Spleen (tissue), 11 donors: ENCODE measurements around the gene DPYSL5. TPM values are rescaled to one million over a fixed set of nuclear protein-coding genes. Genes with fewer than 3 reads are reported as not detected.

Experiments used
- DNase-seq: peaks from one replicate; pipeline ENCODE4 v3.0.0-alpha.2; 2020
- H3K27ac ChIP-seq, 8 donors: fragments of 200-600 bp; sonication (generic) in 7 of 8; 1 replicate in 4 of 8; 2 replicates in 4 of 8; pipeline versions ENCODE4 v1.5.0 to v1.8.0; 2016 to 2021; ENCODE audit warnings: inconsistent platforms in 4 of 8, mild to moderate bottlenecking in 4 of 8, moderate library complexity in 1 of 8
- H3K27me3 ChIP-seq, 7 donors: fragments of 200-600 bp; sonication (generic) in 6 of 7; replicated peaks in 1 of 7; 1 replicate in 4 of 7; 2 replicates in 3 of 7; pipeline versions ENCODE4 v1.5.0 to v1.8.0; 2016 to 2021; ENCODE audit warnings: inconsistent platforms in 3 of 7, mild to moderate bottlenecking in 1 of 7
- H3K36me3 ChIP-seq, 6 donors: fragments of 200-600 bp; sonication (generic) in 5 of 6; 1 replicate in 4 of 6; 2 replicates in 2 of 6; pipeline versions ENCODE4 v1.5.0 to v1.8.0; 2016 to 2021; ENCODE audit warnings: inconsistent platforms in 2 of 6
- H3K4me1 ChIP-seq, 6 donors: fragments of 200-600 bp; sonication (generic) in 5 of 6; 1 replicate in 3 of 6; 2 replicates in 3 of 6; pipeline versions ENCODE4 v1.5.0 to v1.8.0; 2016 to 2021; ENCODE audit warnings: inconsistent platforms in 3 of 6
- H3K4me3 ChIP-seq, 8 donors: fragments of 200-600 bp; sonication (generic) in 7 of 8; 1 replicate in 4 of 8; 2 replicates in 4 of 8; pipeline versions ENCODE4 v1.5.0 to v1.8.0; 2016 to 2021; ENCODE audit warnings: inconsistent platforms in 4 of 8, mild to moderate bottlenecking in 4 of 8, moderate library complexity in 2 of 8
- H3K9me3 ChIP-seq, 8 donors: fragments of 200-600 bp; sonication (generic) in 7 of 8; 1 replicate in 4 of 8; 2 replicates in 4 of 8; pipeline versions ENCODE4 v1.5.0 to v1.8.0; 2016 to 2021; ENCODE audit warnings: inconsistent platforms in 4 of 8
- CTCF ChIP-seq, 11 experiments: fragments of 200-600 bp in 7 of 11; fragments of 450-650 bp in 4 of 11; sonication (generic) in 4 of 11; IDR thresholded peaks in 8 of 11; conservative IDR thresholded peaks in 3 of 11; 1 replicate in 7 of 11; 2 replicates in 4 of 11; pipeline versions ENCODE4 v1.4.0 to v1.8.0; 2016 to 2021; ENCODE audit warnings: antibody characterized with exemption in 11 of 11, inconsistent platforms in 4 of 11, mild to moderate bottlenecking in 1 of 11
- POLR2A ChIP-seq, 3 donors: fragments of 450-650 bp; IDR thresholded peaks; one replicate each; pipeline ENCODE4 v1.5.1; 2017; ENCODE audit warnings: antibody characterized with exemption in 3 of 3, mild to moderate bottlenecking in 1 of 3
- POLR2AphosphoS5 ChIP-seq, 3 donors: sonication (generic); formaldehyde crosslinking; IDR thresholded peaks; one replicate each; pipeline ENCODE4 v1.5.1; 2017; ENCODE audit warnings: antibody characterized with exemption in 3 of 3
- WGBS, 5 donors: extraction: QIAGEN DNeasy Blood & Tissue Kit in 3 of 5; methylation state at CpG; one replicate each; pipeline versions ENCODE4 v1.1.5 to v1.1.7; 2013 to 2018; 5-methylcytosine and 5-hydroxymethylcytosine counted together
- intact Hi-C: fragments of 100-400 bp; cut with DNase I; formaldehyde crosslinking; loops from one replicate; pipeline ENCODE4 v1.15.0; 2023; ENCODE audit warnings: low total_unique reads
- polyA plus RNA-seq, 3 donors: library from polyadenylated mRNA; stranded (reverse); fragments of 200-250 nt; gene quantifications; one replicate each; pipeline ENCODE4 v1.2.1, GENCODE V29; 2013
- total RNA-seq, 7 donors: library from RNA; depleted of rRNA in 3 of 7; stranded (reverse); fragments of >200 nt in 3 of 7; fragmentation: NEBNext Ultra II Directional in 4 of 7; extraction: Animal tissue kit (Norgen Biotek cat#: 25700) in 4 of 7; gene quantifications; one replicate each; pipeline versions ENCODE4 v1.1.0 to v1.2.1, GENCODE V29; 2016 to 2021
- donor health status: healthy with polysubstance abuse.
- donor health status: DM: no; HTN: no; CAD: no; lungs with moderate emphysema.
- donor health status: DM: no; HTN: no; CAD: no.
- donor health status: Bipolar disorder and iron deficiency.
- donor health status: healthy.
- donor health status: DM: no; HTN: no; CAD: no.
- donor health status: DM: yes; HTN: yes; CAD: no.

Gene DPYSL5
- total and polyA plus RNA-seq, 10 donors: 0.02 to 0.07 (median 0.02) TPM; not detected in 7

- H3K27ac ChIP-seq: no peak overlapping the region
- no peaks in the 10 kb centered on the region for H3K36me3 ChIP-seq
- no peak for DNase-seq
- intact Hi-C loops: no loop called here
- H3K27me3 ChIP-seq: peaks cover 0 to 33% (median 0%) of the 10 kb centered on the region in 7 donors
- 81 to 97% (median 91%) methylated on average over 10 of the region's 10 CpGs for WGBS, 5 donors
- H3K9me3 ChIP-seq: no peaks in the 10 kb centered on the region
- H3K4me1 ChIP-seq: peaks cover 0 to 9% (median 0%) of the 10 kb centered on the region in 6 donors
- TF ChIP-seq POLR2AphosphoS5 (IDR thresholded peaks at IDR 0.05) (no peak), CTCF (IDR thresholded peaks at IDR 0.05 in 8 of 11, conservative IDR thresholded peaks at IDR 0.05 in 3 of 11) (no peak), POLR2A (IDR thresholded peaks at IDR 0.05) (no peak)
- H3K4me3 ChIP-seq: no peak overlapping the region
These were observed 86.4 kb downstream of the DPYSL5 start for GRCh38 chr2:26934335-26934724.

- Histone ChIP-seq H3K27me3 (peaks cover 0 to 26% (median 0%) of the 10 kb centered on the region in 7 donors), H3K4me3 (no peak overlapping the region), H3K4me1 (peaks cover 0 to 9% (median 0%) of the 10 kb centered on the region in 6 donors), H3K36me3 (no peaks in the 10 kb centered on the region), H3K27ac (no peak overlapping the region), H3K9me3 (no peaks in the 10 kb centered on the region)
- WGBS, 5 donors: 60 to 72% (median 62%) methylated on average over 3 of the region's 3 CpGs
- TF ChIP-seq CTCF (IDR thresholded peaks at IDR 0.05 in 8 of 11, conservative IDR thresholded peaks at IDR 0.05 in 3 of 11): no peak
- TF ChIP-seq POLR2A (IDR thresholded peaks at IDR 0.05): no peak
- TF ChIP-seq POLR2AphosphoS5 (IDR thresholded peaks at IDR 0.05): no peak
- no peak for DNase-seq
- intact Hi-C loops: no loop called here
These were observed 87.1 kb downstream of the DPYSL5 start for GRCh38 chr2:26934985-26935384.

GRCh38 chr2:26936855-26937254, 88.9 kb downstream of the DPYSL5 start:
- 77 to 91% (median 87%) methylated on average over 5 of the region's 5 CpGs for WGBS, 5 donors
- Histone ChIP-seq H3K27ac (no peak overlapping the region), H3K27me3 (peaks cover 0 to 17% (median 0%) of the 10 kb centered on the region in 7 donors), H3K36me3 (no peaks in the 10 kb centered on the region), H3K4me3 (no peak overlapping the region), H3K9me3 (no peaks in the 10 kb centered on the region), H3K4me1 (peaks cover 0 to 9% (median 0%) of the 10 kb centered on the region in 6 donors)
- DNase-seq: no peak
- intact Hi-C loops: no loop called here
- no peak for TF ChIP-seq POLR2AphosphoS5 (IDR thresholded peaks at IDR 0.05)
- no peak for TF ChIP-seq POLR2A (IDR thresholded peaks at IDR 0.05)
- no peak for TF ChIP-seq CTCF (IDR thresholded peaks at IDR 0.05 in 8 of 11, conservative IDR thresholded peaks at IDR 0.05 in 3 of 11)

- intact Hi-C loops: no loop called here
- Histone ChIP-seq H3K9me3 (no peaks in the 10 kb centered on the region), H3K36me3 (no peaks in the 10 kb centered on the region), H3K27ac (no peak overlapping the region), H3K4me3 (no peak overlapping the region), H3K4me1 (peaks cover 0 to 2% (median 0%) of the 10 kb centered on the region in 6 donors), H3K27me3 (peaks cover 0 to 31% (median 4%) of the 10 kb centered on the region in 7 donors)
- TF ChIP-seq POLR2A (IDR thresholded peaks at IDR 0.05) (no peak), CTCF (IDR thresholded peaks at IDR 0.05 in 8 of 11, conservative IDR thresholded peaks at IDR 0.05 in 3 of 11) (no peak), POLR2AphosphoS5 (IDR thresholded peaks at IDR 0.05) (no peak)
- DNase-seq: no peak
- 74 to 80% (median 76%) methylated on average over 6 to 10 of the region's 10 CpGs for WGBS, 5 donors
These were observed 90.6 kb downstream of the DPYSL5 start for GRCh38 chr2:26938399-26939118.
